GM23248 (cell line): ENCODE measurements around the gene P3R3URF. TPM values are rescaled to one million over a fixed set of nuclear protein-coding genes. Genes with fewer than 3 reads are reported as not detected.

Source experiments
- DNase-seq: peaks from one replicate; pipeline ENCODE4 v3.0.0-alpha.2; 2015
- H2AFZ ChIP-seq: fragments of 200-600 bp; sonication (generic); 2 replicates; pipeline ENCODE4 v1.6.1; 2016; ENCODE audit warnings: antibody characterized with exemption
- H3F3A ChIP-seq: fragments of 200-600 bp; sonication (generic); 2 replicates; pipeline ENCODE4 v1.6.1; 2016; ENCODE audit warnings: mild to moderate bottlenecking, antibody characterized with exemption, mixed run types; ENCODE audit not compliant: insufficient read depth
- H3K27ac ChIP-seq: fragments of 200-600 bp; sonication (generic); 2 replicates; pipeline ENCODE4 v1.5.1; 2016; ENCODE audit warnings: mild to moderate bottlenecking
- H3K27me3 ChIP-seq: fragments of 200-600 bp; sonication (generic); replicated peaks from 2 replicates; pipeline ENCODE4 v1.6.1; 2016; ENCODE audit warnings: mild to moderate bottlenecking; ENCODE audit not compliant: insufficient read depth
- H3K36me3 ChIP-seq: fragments of 200-600 bp; sonication (generic); 2 replicates; pipeline ENCODE4 v1.6.1; 2016; ENCODE audit warnings: low read depth, mild to moderate bottlenecking
- H3K4me1 ChIP-seq: fragments of 200-600 bp; sonication (generic); 2 replicates; pipeline ENCODE4 v1.6.1; 2016; ENCODE audit warnings: mild to moderate bottlenecking; ENCODE audit not compliant: insufficient read depth
- H3K4me2 ChIP-seq: fragments of 200-600 bp; sonication (generic); one replicate; pipeline ENCODE4 v1.6.1; 2016; ENCODE audit warnings: mild to moderate bottlenecking; ENCODE audit not compliant: unreplicated experiment
- H3K4me3 ChIP-seq: fragments of 200-600 bp; sonication (generic); 2 replicates; pipeline ENCODE4 v1.5.1; 2016; ENCODE audit warnings: mild to moderate bottlenecking
- H3K79me2 ChIP-seq: fragments of 200-600 bp; sonication (generic); 2 replicates; pipeline ENCODE4 v1.6.1; 2016; ENCODE audit warnings: mild to moderate bottlenecking; ENCODE audit not compliant: insufficient read depth
- H3K9ac ChIP-seq: fragments of 200-600 bp; sonication (generic); 2 replicates; pipeline ENCODE4 v1.6.1; 2016; ENCODE audit warnings: mild to moderate bottlenecking
- H3K9me2 ChIP-seq: fragments of 200-600 bp; sonication (generic); 2 replicates; pipeline ENCODE4 v1.6.1; 2016; ENCODE audit warnings: mixed run types, mild to moderate bottlenecking, moderate library complexity; ENCODE audit not compliant: insufficient read depth
- H3K9me3 ChIP-seq: fragments of 200-600 bp; sonication (generic); one replicate; pipeline ENCODE4 v1.6.1; 2017; ENCODE audit warnings: low read depth
- H4K20me1 ChIP-seq: fragments of 200-600 bp; sonication (generic); 2 replicates; pipeline ENCODE4 v1.6.0; 2016; ENCODE audit not compliant: insufficient read depth
- EZH2 ChIP-seq: fragments of 200-600 bp; sonication (generic); IDR thresholded peaks from 2 replicates; pipeline ENCODE4 v1.6.1; 2018; ENCODE audit warnings: antibody characterized with exemption, mild to moderate bottlenecking; ENCODE audit not compliant: insufficient read depth, poor library complexity, severe bottlenecking
- EZH2phosphoT487 ChIP-seq: fragments of 200-600 bp; sonication (generic); IDR thresholded peaks from 2 replicates; pipeline ENCODE4 v1.6.1; 2018; ENCODE audit warnings: antibody characterized with exemption, moderate library complexity, mild to moderate bottlenecking, low read depth; ENCODE audit not compliant: insufficient read depth
- WGBS, 2 experiments: methylation state at CpG; one replicate each; pipeline ENCODE4 v1.1.6; 2015 to 2017; ENCODE audit warnings: low lambda C conversion rate in 2 of 2, low coverage in 1 of 2; ENCODE audit errors: missing lambda C conversion rate in 2 of 2; 5-methylcytosine and 5-hydroxymethylcytosine counted together
- in situ Hi-C: fragments of 300-500 bp; cut with MboI; formaldehyde crosslinking; loops from 2 replicates; pipeline ENCODE4 v1.15.0; 2020
- polyA plus RNA-seq: library from polyadenylated mRNA; unstranded; fragments of >200 nt; fragmentation: Nextera tagmentation; extraction: Ambion mirVana; gene quantifications from 2 replicates; pipeline ENCODE4 v1.2.1, GENCODE V29; 2016
- total RNA-seq: library from RNA; depleted of rRNA; stranded (reverse); fragments of >200 nt; shearing (Covaris generic); gene quantifications from 2 replicates; pipeline ENCODE4 v1.2.3, GENCODE V29; 2014

The P3R3URF gene
- total and polyA plus RNA-seq, 2 experiments from 2014 or later, result not detected

- Histone ChIP-seq H2AFZ (no peak overlapping the region), H4K20me1 (no peaks in the 10 kb centered on the region), H3K4me1 (peaks cover 18% of the 10 kb centered on the region), H3K27me3 (no peaks in the 10 kb centered on the region), H3K79me2 (no peaks in the 10 kb centered on the region), H3F3A (peaks cover 14% of the 10 kb centered on the region), H3K4me2 (no peak overlapping the region), H3K36me3 (no peaks in the 10 kb centered on the region), H3K9me3 (no peaks in the 10 kb centered on the region), H3K9ac (no peak overlapping the region), H3K27ac (no peak overlapping the region), H3K4me3 (no peak overlapping the region), H3K9me2 (no peaks in the 10 kb centered on the region)
- in situ Hi-C loops, result no loop called here
- WGBS, 2 experiments, result 89 to 90% methylated on average over 8 of the region's 8 CpGs
- TF ChIP-seq EZH2phosphoT487 (no peak), EZH2 (no peak)
- DNase-seq, result no peak
These were observed 11.0 kb upstream of the P3R3URF start for GRCh38 chr1:46187106-46187869.

- no peaks in the 10 kb centered on the region for H4K20me1 ChIP-seq
- H3K9me2 ChIP-seq, result no peaks in the 10 kb centered on the region
- peaks cover 14% of the 10 kb centered on the region for H3F3A ChIP-seq
- TF ChIP-seq EZH2phosphoT487 (no peak), EZH2 (no peak)
- no peak for DNase-seq
- H2AFZ ChIP-seq, result no peak overlapping the region
- H3K4me1 ChIP-seq, result peaks cover 28% of the 10 kb centered on the region
- no peak overlapping the region for H3K9ac ChIP-seq
- in situ Hi-C loops, result no loop called here
- H3K79me2 ChIP-seq, result no peaks in the 10 kb centered on the region
- H3K4me3 ChIP-seq, result no peak overlapping the region
- no peaks in the 10 kb centered on the region for H3K27me3 ChIP-seq
- no peak overlapping the region for H3K4me2 ChIP-seq
- H3K9me3 ChIP-seq, result no peaks in the 10 kb centered on the region
- H3K27ac ChIP-seq, result no peak overlapping the region
- 65 to 70% methylated on average over 2 of the region's 2 CpGs for WGBS, 2 experiments
- H3K36me3 ChIP-seq, result no peaks in the 10 kb centered on the region
These were observed 9.8 kb upstream of the P3R3URF start for GRCh38 chr1:46186076-46186475.

- no peaks in the 10 kb centered on the region for H3K9me2 ChIP-seq
- H3K4me2 ChIP-seq, result no peak overlapping the region
- peaks cover 14% of the 10 kb centered on the region for H3F3A ChIP-seq
- H3K79me2 ChIP-seq, result no peaks in the 10 kb centered on the region
- 62 to 66% methylated on average over 7 of the region's 7 CpGs for WGBS, 2 experiments
- no peak overlapping the region for H3K4me3 ChIP-seq
- H3K36me3 ChIP-seq, result no peaks in the 10 kb centered on the region
- H3K9ac ChIP-seq, result no peak overlapping the region
- H3K27ac ChIP-seq, result no peak overlapping the region
- TF ChIP-seq EZH2 (no peak), EZH2phosphoT487 (no peak)
- no peak overlapping the region for H2AFZ ChIP-seq
- no peaks in the 10 kb centered on the region for H3K9me3 ChIP-seq
- no peaks in the 10 kb centered on the region for H3K27me3 ChIP-seq
- H4K20me1 ChIP-seq, result no peaks in the 10 kb centered on the region
- in situ Hi-C loops, result no loop called here
- peaks cover 28% of the 10 kb centered on the region for H3K4me1 ChIP-seq
- no peak for DNase-seq
These were observed 8.8 kb upstream of the P3R3URF start for GRCh38 chr1:46184920-46185658.

GRCh38 chr1:46183926-46184557 lies 7.8 kb upstream of the P3R3URF start:
- no peak for TF ChIP-seq EZH2phosphoT487
- TF ChIP-seq EZH2, result no peak
- Histone ChIP-seq H3K79me2 (no peaks in the 10 kb centered on the region), H4K20me1 (no peaks in the 10 kb centered on the region), H3K27ac (peak overlapping the region; percentile 92), H3K27me3 (no peaks in the 10 kb centered on the region), H3K36me3 (no peaks in the 10 kb centered on the region), H3K4me3 (no peak overlapping the region), H2AFZ (peak overlapping the region; percentile 10; the same call in 1 of the 2 replicates), H3K9ac (peak overlapping the region; percentile 76), H3K9me2 (no peaks in the 10 kb centered on the region), H3F3A (peaks cover 14% of the 10 kb centered on the region), H3K9me3 (no peaks in the 10 kb centered on the region), H3K4me1 (peaks cover 28% of the 10 kb centered on the region), H3K4me2 (no peak overlapping the region)
- 79 to 85% methylated on average over 10 to 12 of the region's 12 CpGs for WGBS, 2 experiments
- in situ Hi-C loops, result no loop called here
- peak; percentile 48 for DNase-seq
